Daoy (cell line): ENCODE results near the gene SEPTIN14. TPM values are rescaled to one million over a fixed set of nuclear protein-coding genes. Genes with fewer than 3 reads are reported as not detected.
"Not testable (repeated sequence)": the region's sequence is repeated elsewhere in the genome, so short reads cannot be mapped to it uniquely, and the experiment has no call there.

Experiments used
- DNase-seq: peaks from one replicate; pipeline ENCODE4 v3.0.0-alpha.2; 2015; ENCODE audit warnings: low read depth
- total RNA-seq: library from RNA; depleted of rRNA; stranded (reverse); fragments of >200 nt; shearing (Covaris generic); gene quantifications from 2 replicates; pipeline ENCODE4 v1.2.3, GENCODE V29; 2014; rRNA removed

SEPTIN14 gene
- total RNA-seq, 1 experiment from 2014 or later, result not detected

GRCh38 chr7:55784151-55784550 lies 78.4 kb downstream of the SEPTIN14 start:
- no peak for DNase-seq

GRCh38 chr7:55778631-55779030 lies 83.9 kb downstream of the SEPTIN14 start:
- DNase-seq, result no peak

GRCh38 chr7:55776196-55776595 lies 86.4 kb downstream of the SEPTIN14 start:
- DNase-seq, result no peak

- DNase-seq, result no peak
Measured at GRCh38 chr7:55775051-55775420, 87.5 kb downstream of the SEPTIN14 start.

GRCh38 chr7:55774327-55775050 lies 88.1 kb downstream of the SEPTIN14 start:
- DNase-seq, result peak; percentile 19

GRCh38 chr7:55770778-55771177 lies 91.8 kb downstream of the SEPTIN14 start:
- peak; percentile 39 for DNase-seq

GRCh38 chr7:55753274-55753862 lies 109.2 kb downstream of the SEPTIN14 start:
- DNase-seq, result not testable (repeated sequence)

GRCh38 chr7:55744706-55745105 lies 117.8 kb downstream of the SEPTIN14 start:
- peak; percentile 36 for DNase-seq

Other genes with a start within 250 kb of the SEPTIN14 start
- 2.9 and 8.0 TPM in 2 replicates for gene ZNF713, start 24.7 kb upstream of the SEPTIN14 start, total RNA-seq
- gene MRPS17, start 89.1 kb upstream of the SEPTIN14 start, total RNA-seq, result 40.0 and 55.8 TPM in 2 replicates
- 65.8 and 68.6 TPM in 2 replicates for gene NIPSNAP2, start 101.8 kb upstream of the SEPTIN14 start, total RNA-seq
- 113 and 129 TPM in 2 replicates for gene PSPH, start 188.7 kb upstream of the SEPTIN14 start, total RNA-seq
- 1,003 and 1,301 TPM in 2 replicates for gene CCT6A, start 189.0 kb upstream of the SEPTIN14 start, total RNA-seq
- 167 and 168 TPM in 2 replicates for gene SUMF2, start 201.5 kb upstream of the SEPTIN14 start, total RNA-seq
- gene PHKG1, start 230.2 kb upstream of the SEPTIN14 start, total RNA-seq, result 1.5 TPM in 1 of 2 replicates, not detected in the other
- 1,201 and 1,375 TPM in 2 replicates for gene CHCHD2, start 243.7 kb upstream of the SEPTIN14 start, total RNA-seq